ENCODE results near the gene RBPMS2. TPM values are rescaled to one million over a fixed set of nuclear protein-coding genes. Genes with fewer than 3 reads are reported as not detected.

Gene RBPMS2
- total RNA-seq, 4 donors from 2014 or later = 4.4 to 27.7 (median 11.5) TPM

DNA sequence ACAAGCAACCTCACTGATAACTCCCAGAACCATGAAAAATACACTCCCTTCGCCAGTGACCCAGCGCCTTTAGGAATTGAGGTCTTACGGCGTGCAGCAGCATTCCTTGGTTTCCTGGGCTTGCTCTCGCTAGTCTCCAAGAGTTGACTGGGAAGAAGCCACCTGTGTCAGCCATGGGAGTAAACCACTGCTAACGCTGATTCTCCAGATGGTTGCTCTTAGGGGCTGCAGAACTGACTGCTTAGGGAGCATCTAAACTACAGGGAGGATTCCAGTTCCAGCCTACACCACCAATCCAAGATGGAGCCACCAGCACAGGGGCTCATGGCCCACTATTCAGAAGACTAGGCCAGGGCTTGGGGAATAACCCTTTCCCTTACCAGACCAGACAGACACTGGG lies 2.4 kb downstream of the RBPMS2 start:
- Histone ChIP-seq H3K27ac (peak overlapping the region; percentile 86 to 93 (median 90)), H3K36me3 (no peaks in the 10 kb centered on the region), H3K9me3 (no peaks in the 10 kb centered on the region), H3K4me1 (peaks cover 0 to 8% (median 1%) of the 10 kb centered on the region in 4 donors), H3K27me3 (peaks cover 37% of the 10 kb centered on the region), H3K4me3 (no peak overlapping the region)
- in situ Hi-C loops (cut with MboI; ENCODE audit: low pct_ligation_motif_present in 1 of 4, low pct_unique_long_range_greater_than_20kb in 1 of 4, low sequenced_read_pairs in 3 of 4) = no loop called here
- WGBS, 2 donors (ENCODE audit: low coverage in 1 of 2) = 90 to 92% methylated on average over 2 to 6 of the region's 6 CpGs
- no peak for DNase-seq
- intact Hi-C loops (cut with DNase I; ENCODE audit: low total_unique reads) = no loop called here
- no peak for TF ChIP-seq POLR2A (IDR thresholded peaks at IDR 0.05)
- TF ChIP-seq, protein P1, sequence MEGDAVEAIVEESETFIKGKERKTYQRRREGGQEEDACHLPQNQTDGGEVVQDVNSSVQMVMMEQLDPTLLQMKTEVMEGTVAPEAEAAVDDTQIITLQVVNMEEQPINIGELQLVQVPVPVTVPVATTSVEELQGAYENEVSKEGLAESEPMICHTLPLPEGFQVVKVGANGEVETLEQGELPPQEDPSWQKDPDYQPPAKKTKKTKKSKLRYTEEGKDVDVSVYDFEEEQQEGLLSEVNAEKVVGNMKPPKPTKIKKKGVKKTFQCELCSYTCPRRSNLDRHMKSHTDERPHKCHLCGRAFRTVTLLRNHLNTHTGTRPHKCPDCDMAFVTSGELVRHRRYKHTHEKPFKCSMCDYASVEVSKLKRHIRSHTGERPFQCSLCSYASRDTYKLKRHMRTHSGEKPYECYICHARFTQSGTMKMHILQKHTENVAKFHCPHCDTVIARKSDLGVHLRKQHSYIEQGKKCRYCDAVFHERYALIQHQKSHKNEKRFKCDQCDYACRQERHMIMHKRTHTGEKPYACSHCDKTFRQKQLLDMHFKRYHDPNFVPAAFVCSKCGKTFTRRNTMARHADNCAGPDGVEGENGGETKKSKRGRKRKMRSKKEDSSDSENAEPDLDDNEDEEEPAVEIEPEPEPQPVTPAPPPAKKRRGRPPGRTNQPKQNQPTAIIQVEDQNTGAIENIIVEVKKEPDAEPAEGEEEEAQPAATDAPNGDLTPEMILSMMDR (IDR thresholded peaks at IDR 0.05) = no peak
- no peak for TF ChIP-seq POLR2AphosphoS5 (IDR thresholded peaks at IDR 0.05)
- TF ChIP-seq EP300 (IDR thresholded peaks at IDR 0.05; ENCODE audit: low read depth) = no peak

- WGBS, 2 donors (ENCODE audit: low coverage in 1 of 2) = 48 to 54% methylated on average over 2 to 3 of the region's 3 CpGs
- in situ Hi-C loops (cut with MboI; ENCODE audit: low pct_ligation_motif_present in 1 of 4, low pct_unique_long_range_greater_than_20kb in 1 of 4, low sequenced_read_pairs in 3 of 4) (no loop called here), intact Hi-C loops (cut with DNase I; ENCODE audit: low total_unique reads) (no loop called here)
- Histone ChIP-seq H3K36me3 (no peaks in the 10 kb centered on the region), H3K27me3 (peaks cover 37% of the 10 kb centered on the region), H3K27ac (peak overlapping the region in 3 of 4 donors; percentile 87 to 93 (median 93)), H3K4me1 (peaks cover 0 to 8% (median 1%) of the 10 kb centered on the region in 4 donors), H3K9me3 (no peaks in the 10 kb centered on the region), H3K4me3 (no peak overlapping the region)
- DNase-seq = no peak
- TF ChIP-seq POLR2A (IDR thresholded peaks at IDR 0.05) (no peak), EP300 (IDR thresholded peaks at IDR 0.05; ENCODE audit: low read depth) (no peak), POLR2AphosphoS5 (IDR thresholded peaks at IDR 0.05) (no peak)
- TF ChIP-seq, protein P1 (IDR thresholded peaks at IDR 0.05) = no peak
These were observed 2.9 kb downstream of the RBPMS2 start for GRCh38 chr15:64772488-64772887.

DNA sequence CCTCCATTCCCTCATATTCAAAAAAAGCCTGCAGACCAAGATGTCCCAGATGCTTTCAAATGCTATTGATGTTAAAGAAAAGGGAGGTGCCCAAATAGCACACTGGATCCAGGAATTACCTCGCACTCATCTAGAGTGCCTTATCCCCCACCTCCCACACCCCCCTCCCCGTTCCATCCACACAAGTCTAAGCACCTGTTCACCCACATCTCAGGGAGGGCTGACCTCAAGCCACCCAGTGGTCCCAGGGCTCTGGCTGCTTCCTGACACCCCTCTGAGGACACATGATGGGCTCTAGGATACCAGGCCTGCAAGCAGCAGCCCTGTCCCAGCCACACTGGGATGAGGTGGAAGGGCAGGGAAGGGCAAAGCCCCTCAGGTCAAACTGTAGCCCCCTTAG lies 4.8 kb downstream of the RBPMS2 start:
- H3K9me3 ChIP-seq = no peaks in the 10 kb centered on the region
- no peak for DNase-seq
- TF ChIP-seq, protein P1 (IDR thresholded peaks at IDR 0.05) = no peak
- TF ChIP-seq POLR2A (IDR thresholded peaks at IDR 0.05) = no peak
- no peaks in the 10 kb centered on the region for H3K36me3 ChIP-seq
- no peaks in the 10 kb centered on the region for H3K4me1 ChIP-seq
- H3K27ac ChIP-seq = peak overlapping the region in 1 of 4 donors; percentile 1
- peaks cover 25% of the 10 kb centered on the region for H3K27me3 ChIP-seq
- no peak overlapping the region for H3K4me3 ChIP-seq
- in situ Hi-C loops (cut with MboI; ENCODE audit: low pct_ligation_motif_present in 1 of 4, low pct_unique_long_range_greater_than_20kb in 1 of 4, low sequenced_read_pairs in 3 of 4) = no loop called here
- 50 to 100% methylated on average over 1 to 2 of the region's 2 CpGs for WGBS, 2 donors (ENCODE audit: low coverage in 1 of 2)
- intact Hi-C loops (cut with DNase I; ENCODE audit: low total_unique reads) = no loop called here

GRCh38 chr15:64767203-64767602 lies 8.2 kb downstream of the RBPMS2 start:
- Histone ChIP-seq H3K27me3 (no peaks in the 10 kb centered on the region), H3K27ac (peak overlapping the region in 3 of 4 donors; percentile 13 to 28 (median 24)), H3K4me3 (no peak overlapping the region), H3K4me1 (no peaks in the 10 kb centered on the region), H3K36me3 (no peaks in the 10 kb centered on the region), H3K9me3 (no peaks in the 10 kb centered on the region)
- intact Hi-C loops (cut with DNase I; ENCODE audit: low total_unique reads) = no loop called here
- no peak for DNase-seq
- in situ Hi-C loops (cut with MboI; ENCODE audit: low pct_ligation_motif_present in 1 of 4, low pct_unique_long_range_greater_than_20kb in 1 of 4, low sequenced_read_pairs in 3 of 4) = no loop called here
- WGBS, 2 donors (ENCODE audit: low coverage in 1 of 2) = 81% methylated on average over 6 of the region's 7 CpGs; no CpG with 5 or more reads in 1 of the 2 donors
- TF ChIP-seq, protein P1 (IDR thresholded peaks at IDR 0.05) = no peak
- no peak for TF ChIP-seq POLR2A (IDR thresholded peaks at IDR 0.05)
- no peak for TF ChIP-seq POLR2AphosphoS5 (IDR thresholded peaks at IDR 0.05)
- TF ChIP-seq EP300 (IDR thresholded peaks at IDR 0.05; ENCODE audit: low read depth) = no peak
